Mucosa of stomach (tissue), 1 donor: ENCODE data around the gene CCDC88C.

Experiments used
- H3K27me3 ChIP-seq: one replicate; pipeline ENCODE4 v1.7.0; 2013; ENCODE audit warnings: mild to moderate bottlenecking, low read length; ENCODE audit not compliant: control insufficient read depth, insufficient read depth
- H3K36me3 ChIP-seq: one replicate; pipeline ENCODE4 v1.7.0; 2013; ENCODE audit warnings: low read length; ENCODE audit not compliant: control insufficient read depth, insufficient read depth
- H3K4me1 ChIP-seq: one replicate; pipeline ENCODE4 v1.7.0; 2013; ENCODE audit warnings: mild to moderate bottlenecking, low read length; ENCODE audit not compliant: control insufficient read depth, insufficient read depth
- H3K4me3 ChIP-seq: one replicate; pipeline ENCODE4 v1.7.0; 2013; ENCODE audit warnings: low read length
- H3K9ac ChIP-seq: one replicate; pipeline ENCODE4 v1.7.0; 2013; ENCODE audit warnings: mild to moderate bottlenecking, low read length, moderate library complexity
- H3K9me3 ChIP-seq: one replicate; pipeline ENCODE4 v1.7.0; 2013; ENCODE audit warnings: mild to moderate bottlenecking, low read length, moderate library complexity; ENCODE audit not compliant: control insufficient read depth
- donor health status: Pancreatic carcinoma.

The CCDC88C gene

GRCh38 chr14:91338379-91338778 lies 79.2 kb downstream of the CCDC88C start:
- no peaks in the 10 kb centered on the region for H3K4me1 ChIP-seq
- no peaks in the 10 kb centered on the region for H3K27me3 ChIP-seq
- H3K36me3 ChIP-seq, result no peaks in the 10 kb centered on the region
- H3K9me3 ChIP-seq, result no peaks in the 10 kb centered on the region
- H3K9ac ChIP-seq, result no peak overlapping the region
- H3K4me3 ChIP-seq, result no peak overlapping the region

DNA sequence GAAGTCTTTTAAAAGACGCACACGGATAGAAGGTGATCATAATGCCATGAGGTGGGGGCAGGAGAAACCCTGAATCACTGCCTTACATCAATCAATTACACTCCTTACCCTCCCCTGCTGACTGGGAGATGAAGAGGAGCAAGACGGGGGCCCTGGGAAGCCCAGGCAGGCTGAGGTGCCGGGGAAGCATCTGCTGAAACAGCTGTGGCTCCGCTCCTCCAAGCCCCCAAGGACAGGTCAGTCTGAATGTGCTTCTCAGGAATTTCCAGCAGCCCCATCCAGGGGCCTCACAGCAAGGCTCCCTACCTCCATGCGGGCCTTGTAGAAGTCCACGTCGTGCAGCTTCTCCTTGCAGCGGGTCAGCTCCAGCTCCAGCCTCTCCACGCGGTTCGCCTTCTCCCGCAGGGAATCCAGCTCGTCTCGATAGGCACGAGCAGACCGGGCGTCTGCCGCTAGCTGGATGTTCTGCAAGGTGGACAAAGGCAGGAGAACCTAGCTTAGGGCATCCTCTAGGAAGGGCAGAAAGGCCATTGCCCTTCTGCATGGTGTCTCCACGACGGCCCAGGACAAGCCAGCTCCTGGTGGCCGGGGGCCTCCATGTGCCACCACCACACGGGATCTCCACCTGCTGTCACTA lies 79.8 kb downstream of the CCDC88C start:
- no peak overlapping the region for H3K4me3 ChIP-seq
- no peaks in the 10 kb centered on the region for H3K9me3 ChIP-seq
- H3K4me1 ChIP-seq, result peaks cover 4% of the 10 kb centered on the region
- H3K27me3 ChIP-seq, result no peaks in the 10 kb centered on the region
- no peaks in the 10 kb centered on the region for H3K36me3 ChIP-seq
- no peak overlapping the region for H3K9ac ChIP-seq

DNA sequence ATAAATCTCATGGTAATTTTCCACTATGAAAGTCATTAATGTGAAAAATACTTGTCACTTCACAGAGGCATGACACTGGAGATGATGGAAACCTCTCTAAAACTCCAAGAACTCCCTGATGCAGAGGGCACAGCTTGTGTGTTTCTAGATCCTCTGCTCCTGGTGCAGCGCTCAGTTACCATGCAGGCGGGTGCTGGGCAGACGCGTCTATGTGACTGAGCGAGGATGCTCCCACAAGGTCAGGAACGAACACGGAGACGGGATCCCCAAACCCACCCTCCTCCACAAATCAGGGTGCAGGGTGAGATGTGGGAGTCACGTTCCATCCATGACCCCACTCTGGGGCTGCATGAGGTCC lies 81.5 kb downstream of the CCDC88C start:
- Histone ChIP-seq H3K36me3 (no peaks in the 10 kb centered on the region), H3K9ac (no peak overlapping the region), H3K9me3 (no peaks in the 10 kb centered on the region), H3K27me3 (no peaks in the 10 kb centered on the region), H3K4me1 (peaks cover 21% of the 10 kb centered on the region), H3K4me3 (no peak overlapping the region)

- no peaks in the 10 kb centered on the region for H3K36me3 ChIP-seq
- H3K9ac ChIP-seq, result no peak overlapping the region
- peaks cover 21% of the 10 kb centered on the region for H3K4me1 ChIP-seq
- no peaks in the 10 kb centered on the region for H3K9me3 ChIP-seq
- H3K27me3 ChIP-seq, result no peaks in the 10 kb centered on the region
- no peak overlapping the region for H3K4me3 ChIP-seq
These were observed 82.2 kb downstream of the CCDC88C start for GRCh38 chr14:91335191-91336092.

DNA sequence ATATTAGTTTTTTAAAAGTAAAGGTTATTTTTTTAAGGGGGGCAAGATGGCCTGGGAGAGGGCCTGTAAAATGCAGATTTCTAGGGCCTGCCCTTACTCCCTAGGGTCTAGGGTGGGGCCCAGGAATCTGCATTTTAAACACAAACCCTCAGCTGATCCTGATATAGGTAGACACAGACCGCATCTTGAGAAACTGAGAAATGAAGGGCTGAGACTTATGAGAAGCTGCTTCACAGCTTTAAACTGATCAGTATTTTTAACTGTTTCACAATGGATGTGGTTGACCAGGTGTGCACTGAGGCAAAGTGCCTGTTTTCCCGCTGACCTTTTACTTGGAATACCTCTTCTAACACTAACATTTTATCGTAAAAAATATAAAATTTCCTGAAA lies 84.0 kb downstream of the CCDC88C start:
- no peak overlapping the region for H3K9ac ChIP-seq
- peaks cover 21% of the 10 kb centered on the region for H3K4me1 ChIP-seq
- no peaks in the 10 kb centered on the region for H3K27me3 ChIP-seq
- no peak overlapping the region for H3K4me3 ChIP-seq
- H3K36me3 ChIP-seq, result no peaks in the 10 kb centered on the region
- H3K9me3 ChIP-seq, result no peaks in the 10 kb centered on the region

DNA sequence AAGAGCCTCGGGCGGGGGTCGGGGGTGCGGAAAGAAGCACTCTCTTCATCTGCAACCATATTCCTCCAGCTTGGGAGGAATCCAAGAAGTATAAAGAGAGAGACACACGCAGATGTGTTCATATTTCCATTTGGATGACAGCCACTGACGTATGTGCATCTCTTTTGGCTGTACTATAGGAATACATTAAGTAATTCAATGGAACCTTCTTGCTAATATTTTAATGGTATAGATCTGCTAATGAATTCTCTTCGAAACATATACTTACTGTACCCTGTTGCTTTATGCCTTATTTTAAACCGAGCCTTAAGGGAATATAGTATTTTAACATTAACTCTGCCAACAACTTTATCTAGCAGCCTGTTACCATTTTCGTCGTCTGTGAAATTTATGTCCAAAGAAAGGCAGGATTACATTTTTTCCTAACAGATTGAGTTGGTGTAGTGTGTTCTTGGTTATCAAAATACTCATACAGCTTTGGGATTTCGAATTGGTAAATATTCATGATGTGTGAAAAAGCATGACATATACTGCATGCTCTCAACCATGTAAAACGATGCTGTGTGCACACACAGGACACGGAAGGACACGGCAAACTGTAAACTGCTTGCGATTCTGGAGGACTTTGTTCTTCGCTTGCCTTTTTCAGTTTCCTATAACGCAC lies 84.5 kb downstream of the CCDC88C start:
- Histone ChIP-seq H3K4me3 (no peak overlapping the region), H3K36me3 (no peaks in the 10 kb centered on the region), H3K9me3 (no peaks in the 10 kb centered on the region)

GRCh38 chr14:91332171-91332985 lies 85.2 kb downstream of the CCDC88C start:
- Histone ChIP-seq H3K4me3 (no peak overlapping the region), H3K9ac (no peak overlapping the region), H3K36me3 (no peaks in the 10 kb centered on the region)

More for the DNA sequence above, 84.5 kb downstream of the CCDC88C start:
- no peaks in the 10 kb centered on the region for H3K27me3 ChIP-seq
- no peak overlapping the region for H3K9ac ChIP-seq
- peaks cover 21% of the 10 kb centered on the region for H3K4me1 ChIP-seq

DNA sequence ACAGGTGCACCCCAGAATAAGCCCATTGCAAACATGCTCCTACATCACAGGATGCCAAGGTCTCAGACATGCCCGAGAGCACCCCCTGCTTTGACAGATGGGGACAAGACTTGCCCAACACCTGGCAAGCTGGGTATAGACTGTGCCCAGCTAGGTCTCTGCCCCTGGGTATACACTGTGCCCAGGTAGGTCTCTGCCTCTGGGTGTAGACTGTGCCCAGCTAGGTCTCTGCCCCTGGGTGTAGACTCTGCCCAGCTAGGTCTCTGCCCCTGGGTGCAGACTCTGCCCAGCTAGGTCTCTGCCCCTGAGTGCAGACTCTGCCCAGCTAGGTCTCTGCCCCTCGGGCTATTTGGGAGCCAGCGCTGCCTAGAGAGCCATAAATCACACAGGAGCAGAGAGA lies 85.9 kb downstream of the CCDC88C start:
- Histone ChIP-seq H3K4me1 (peaks cover 21% of the 10 kb centered on the region), H3K4me3 (no peak overlapping the region), H3K27me3 (no peaks in the 10 kb centered on the region), H3K9me3 (no peaks in the 10 kb centered on the region), H3K9ac (no peak overlapping the region), H3K36me3 (no peaks in the 10 kb centered on the region)

More at GRCh38 chr14:91332171-91332985, 85.2 kb downstream of the CCDC88C start:
- H3K9me3 ChIP-seq, result no peaks in the 10 kb centered on the region
- H3K4me1 ChIP-seq, result peaks cover 21% of the 10 kb centered on the region
- no peaks in the 10 kb centered on the region for H3K27me3 ChIP-seq

DNA sequence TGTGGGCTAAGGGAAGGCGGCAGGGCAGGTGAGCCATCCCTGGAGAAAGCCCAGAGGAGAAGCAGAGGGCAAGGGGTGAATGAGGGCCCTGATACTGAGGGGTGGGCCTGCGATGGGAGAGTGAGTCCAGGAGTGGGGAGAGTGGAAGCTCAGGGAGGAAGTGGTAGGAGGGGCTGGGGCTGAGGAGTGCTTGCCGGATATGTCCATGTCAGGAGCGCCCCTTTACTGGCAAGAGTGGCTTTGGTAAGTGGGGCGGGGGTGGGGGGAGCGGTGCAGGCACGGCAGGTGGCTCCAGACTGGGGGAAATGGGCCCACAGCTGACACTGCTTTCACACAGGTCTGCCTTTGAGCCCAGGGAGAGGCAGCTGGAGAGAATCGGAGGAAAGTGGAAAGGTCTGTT lies 86.8 kb downstream of the CCDC88C start:
- Histone ChIP-seq H3K9ac (no peak overlapping the region), H3K9me3 (no peaks in the 10 kb centered on the region), H3K36me3 (no peaks in the 10 kb centered on the region), H3K4me3 (no peak overlapping the region), H3K27me3 (no peaks in the 10 kb centered on the region), H3K4me1 (peaks cover 26% of the 10 kb centered on the region)

DNA sequence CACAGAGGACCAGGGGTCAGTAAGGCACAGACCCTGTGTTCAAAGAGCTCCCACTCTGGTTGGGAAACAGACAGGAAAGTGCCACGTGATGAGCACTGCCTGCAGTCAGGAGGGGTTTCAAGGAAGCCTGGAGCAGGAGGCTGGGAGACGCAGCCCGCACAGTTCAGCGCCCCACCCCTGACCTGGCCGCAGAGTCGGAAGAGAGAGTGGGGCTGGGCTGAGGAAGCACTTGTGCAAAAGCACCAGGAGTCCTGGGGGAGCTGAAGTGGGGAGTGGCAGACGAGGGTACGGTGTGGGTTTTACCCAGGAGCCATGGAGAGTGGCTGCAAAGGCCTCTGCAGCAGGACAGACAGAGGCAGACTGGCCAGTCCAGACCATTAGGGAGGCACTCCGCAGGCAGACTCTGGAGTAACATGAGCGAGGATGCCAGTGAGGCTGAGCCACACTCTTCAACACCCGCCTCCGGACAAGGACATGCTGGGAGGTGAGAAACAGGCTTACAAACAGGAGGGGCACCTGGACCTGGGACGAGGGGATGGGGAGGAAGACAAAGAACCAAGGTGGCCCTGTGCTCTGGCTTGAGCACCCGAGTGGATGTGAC lies 87.4 kb downstream of the CCDC88C start:
- H3K4me1 ChIP-seq, result peaks cover 27% of the 10 kb centered on the region
- no peak overlapping the region for H3K9ac ChIP-seq
- H3K9me3 ChIP-seq, result no peaks in the 10 kb centered on the region
- H3K36me3 ChIP-seq, result no peaks in the 10 kb centered on the region
- H3K4me3 ChIP-seq, result no peak overlapping the region
- no peaks in the 10 kb centered on the region for H3K27me3 ChIP-seq

GRCh38 chr14:91329486-91330014 lies 88.1 kb downstream of the CCDC88C start:
- no peak overlapping the region for H3K9ac ChIP-seq
- H3K4me1 ChIP-seq, result peaks cover 27% of the 10 kb centered on the region
- H3K36me3 ChIP-seq, result no peaks in the 10 kb centered on the region
- H3K27me3 ChIP-seq, result no peaks in the 10 kb centered on the region
- H3K9me3 ChIP-seq, result no peaks in the 10 kb centered on the region
- H3K4me3 ChIP-seq, result no peak overlapping the region
